ENCODE results near the gene TBCB. TPM values are rescaled to one million over a fixed set of nuclear protein-coding genes. Genes with fewer than 3 reads are reported as not detected.

TBCB gene
- total and polyA plus RNA-seq, 8 donors, result 32.1 to 263 (median 115) TPM

GRCh38 chr19:36108684-36109083, 6.6 kb upstream of the TBCB start:
- WGBS, 5 donors, result 92 to 96% (median 96%) methylated on average over 3 of the region's 3 CpGs
- Histone ChIP-seq H3K27ac (no peak overlapping the region), H3K27me3 (no peaks in the 10 kb centered on the region), H3K4me3 (no peak overlapping the region), H3K36me3 (peaks cover 22 to 69% (median 50%) of the 10 kb centered on the region in 4 donors), H3K9me3 (no peaks in the 10 kb centered on the region), H3K4me1 (peaks cover 3 to 12% (median 8%) of the 10 kb centered on the region in 4 donors)
- TF ChIP-seq EP300 (IDR thresholded peaks at IDR 0.05) (no peak), POLR2AphosphoS5 (IDR thresholded peaks at IDR 0.05) (no peak), POLR2A (IDR thresholded peaks at IDR 0.05) (no peak)
- TF ChIP-seq, protein P1, sequence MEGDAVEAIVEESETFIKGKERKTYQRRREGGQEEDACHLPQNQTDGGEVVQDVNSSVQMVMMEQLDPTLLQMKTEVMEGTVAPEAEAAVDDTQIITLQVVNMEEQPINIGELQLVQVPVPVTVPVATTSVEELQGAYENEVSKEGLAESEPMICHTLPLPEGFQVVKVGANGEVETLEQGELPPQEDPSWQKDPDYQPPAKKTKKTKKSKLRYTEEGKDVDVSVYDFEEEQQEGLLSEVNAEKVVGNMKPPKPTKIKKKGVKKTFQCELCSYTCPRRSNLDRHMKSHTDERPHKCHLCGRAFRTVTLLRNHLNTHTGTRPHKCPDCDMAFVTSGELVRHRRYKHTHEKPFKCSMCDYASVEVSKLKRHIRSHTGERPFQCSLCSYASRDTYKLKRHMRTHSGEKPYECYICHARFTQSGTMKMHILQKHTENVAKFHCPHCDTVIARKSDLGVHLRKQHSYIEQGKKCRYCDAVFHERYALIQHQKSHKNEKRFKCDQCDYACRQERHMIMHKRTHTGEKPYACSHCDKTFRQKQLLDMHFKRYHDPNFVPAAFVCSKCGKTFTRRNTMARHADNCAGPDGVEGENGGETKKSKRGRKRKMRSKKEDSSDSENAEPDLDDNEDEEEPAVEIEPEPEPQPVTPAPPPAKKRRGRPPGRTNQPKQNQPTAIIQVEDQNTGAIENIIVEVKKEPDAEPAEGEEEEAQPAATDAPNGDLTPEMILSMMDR (IDR thresholded peaks at IDR 0.05), result no peak
- intact Hi-C loops (cut with DNase I; ENCODE audit: low total_unique reads), result no loop called here
- no peak for DNase-seq

- 60 to 96% (median 88%) methylated on average over 1 of the region's 1 CpG for WGBS, 5 donors
Measured at GRCh38 chr19:36110487-36111199, 4.6 kb upstream of the TBCB start, which contains the start of gene OVOL3. Gene OVOL3, plus strand, starts transcription at chr19:36111143. Its CDS starts 60 bp downstream, at chr19:36111203.

GRCh38 chr19:36111200-36111539, 4.1 kb upstream of the TBCB start:
- H3K36me3 ChIP-seq, result peaks cover 22 to 54% (median 43%) of the 10 kb centered on the region in 4 donors
- H3K4me1 ChIP-seq, result peaks cover 13 to 26% (median 19%) of the 10 kb centered on the region in 4 donors
- no peaks in the 10 kb centered on the region for H3K27me3 ChIP-seq
- TF ChIP-seq EP300 (IDR thresholded peaks at IDR 0.05), result no peak
- no peak for TF ChIP-seq POLR2AphosphoS5 (IDR thresholded peaks at IDR 0.05)
- TF ChIP-seq POLR2A (IDR thresholded peaks at IDR 0.05), result no peak
- TF ChIP-seq, protein P1 (IDR thresholded peaks at IDR 0.05), result no peak
- no peaks in the 10 kb centered on the region for H3K9me3 ChIP-seq
- no peak for DNase-seq
- H3K4me3 ChIP-seq, result no peak overlapping the region
- intact Hi-C loops (cut with DNase I; ENCODE audit: low total_unique reads), result no loop called here
- H3K27ac ChIP-seq, result no peak overlapping the region
- WGBS, 5 donors, result 79 to 91% (median 90%) methylated on average over 12 to 13 of the region's 13 CpGs

More at GRCh38 chr19:36110487-36111199, 4.6 kb upstream of the TBCB start, which contains the start of gene OVOL3:
- no peak for DNase-seq
- H3K27me3 ChIP-seq, result no peaks in the 10 kb centered on the region
- peaks cover 22 to 59% (median 43%) of the 10 kb centered on the region in 4 donors for H3K36me3 ChIP-seq
- no peak within 1 kb of the TSS for H3K27ac ChIP-seq
- peaks cover 9 to 21% (median 15%) of the 10 kb centered on the region in 4 donors for H3K4me1 ChIP-seq
- intact Hi-C loops (cut with DNase I; ENCODE audit: low total_unique reads), result no loop called here
- TF ChIP-seq POLR2A (IDR thresholded peaks at IDR 0.05) (no peak), EP300 (IDR thresholded peaks at IDR 0.05) (no peak), POLR2AphosphoS5 (IDR thresholded peaks at IDR 0.05) (no peak)
- TF ChIP-seq, protein P1 (IDR thresholded peaks at IDR 0.05), result no peak
- no peaks in the 10 kb centered on the region for H3K9me3 ChIP-seq
- H3K4me3 ChIP-seq, result no peak within 1 kb of the TSS

DNA sequence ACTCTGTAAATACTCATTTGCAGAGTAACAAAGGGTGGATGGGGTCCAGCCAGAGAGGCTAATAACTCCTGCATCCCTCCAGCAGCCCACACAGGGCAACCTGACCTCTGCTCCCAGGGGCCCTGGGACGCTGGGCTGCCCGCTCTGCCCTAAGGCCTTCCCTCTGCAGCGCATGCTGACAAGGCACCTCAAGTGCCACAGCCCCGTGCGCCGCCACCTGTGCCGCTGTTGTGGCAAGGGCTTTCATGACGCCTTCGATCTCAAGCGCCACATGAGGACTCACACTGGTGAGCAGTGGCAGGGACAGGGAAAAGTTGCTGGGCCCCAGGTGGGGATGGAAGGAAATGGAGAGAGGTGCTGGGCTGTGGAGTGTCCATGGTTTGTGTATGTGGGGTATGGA, 2.6 kb upstream of the TBCB start:
- no peaks in the 10 kb centered on the region for H3K27me3 ChIP-seq
- H3K9me3 ChIP-seq, result no peaks in the 10 kb centered on the region
- peaks cover 28 to 48% (median 45%) of the 10 kb centered on the region in 4 donors for H3K36me3 ChIP-seq
- H3K27ac ChIP-seq, result no peak overlapping the region
- TF ChIP-seq, protein P1 (IDR thresholded peaks at IDR 0.05), result no peak
- TF ChIP-seq POLR2AphosphoS5 (IDR thresholded peaks at IDR 0.05), result no peak
- no peak for TF ChIP-seq EP300 (IDR thresholded peaks at IDR 0.05)
- no peak for TF ChIP-seq POLR2A (IDR thresholded peaks at IDR 0.05)
- no peak for DNase-seq
- intact Hi-C loops (cut with DNase I; ENCODE audit: low total_unique reads), result no loop called here
- no peak overlapping the region for H3K4me3 ChIP-seq
- WGBS, 5 donors, result 92 to 96% (median 93%) methylated on average over 6 to 10 of the region's 10 CpGs
- peaks cover 20 to 38% (median 33%) of the 10 kb centered on the region in 4 donors for H3K4me1 ChIP-seq
